B cell (primary cell): ENCODE data around the gene DDX54. TPM values are rescaled to one million over a fixed set of nuclear protein-coding genes. Genes with fewer than 3 reads are reported as not detected.

Source experiments
- ATAC-seq: fragments of 200-7000 bp; cut with Tn5 transposase; one replicate; pipeline ENCODE4 v1.10.0; 2021; ENCODE audit warnings: low read depth, mild to moderate bottlenecking, moderate number of reproducible peaks, moderate library complexity
- CTCF ChIA-PET: fragments of 350-600 bp; sonication (Branson Sonifier 250); formaldehyde crosslinking; loops from one replicate; lab custom pipeline; 2021; ENCODE audit warnings: antibody characterized with exemption, inconsistent platforms; lab: Charles Lee
- POLR2A ChIA-PET: fragments of 350-600 bp; sonication (Branson Sonifier 250); formaldehyde crosslinking; loops from one replicate; lab custom pipeline; 2021; ENCODE audit warnings: antibody characterized with exemption; lab: Charles Lee
- DNase-seq: peaks from one replicate; pipeline ENCODE4 v3.0.0; 2013
- H2AFZ ChIP-seq: 2 replicates; pipeline ENCODE4 v1.6.1; 2012; ENCODE audit warnings: mild to moderate bottlenecking, low read depth, low read length; ENCODE audit not compliant: insufficient read depth, poor library complexity, severe bottlenecking
- H3K27ac ChIP-seq, 2 donors: 1 replicate in 1 of 2; 2 replicates in 1 of 2; pipeline ENCODE4 v1.5.1; 2012 to 2013; ENCODE audit warnings: low read length in 2 of 2, mild to moderate bottlenecking in 2 of 2, moderate library complexity in 1 of 2
- H3K27me3 ChIP-seq, 4 experiments: fragments of 200-600 bp in 1 of 4; sonication (generic) in 1 of 4; replicated peaks in 1 of 4; 1 replicate in 2 of 4; 2 replicates in 2 of 4; pipeline versions ENCODE4 v1.6.1 to v1.7.0; 2013 to 2016; ENCODE audit warnings: low read length in 3 of 4, mild to moderate bottlenecking in 2 of 4, mixed read lengths in 1 of 4, moderate library complexity in 1 of 4; ENCODE audit not compliant: insufficient read depth in 4 of 4, control insufficient read depth in 3 of 4; ENCODE audit errors: control extremely low read depth in 1 of 4
- H3K36me3 ChIP-seq, 2 experiments: replicated peaks in 1 of 2; 1 replicate in 1 of 2; 2 replicates in 1 of 2; pipeline versions ENCODE4 v1.6.1 to v1.7.1; 2013; ENCODE audit warnings: low read length in 1 of 2; ENCODE audit not compliant: insufficient read depth in 2 of 2, control insufficient read depth in 1 of 2; ENCODE audit errors: control extremely low read depth in 1 of 2, extremely low read depth in 1 of 2
- H3K4me1 ChIP-seq, 2 donors: fragments of 200-600 bp in 1 of 2; sonication (generic) in 1 of 2; 1 replicate in 1 of 2; 2 replicates in 1 of 2; pipeline versions ENCODE4 v1.5.1 to v1.6.1; 2013 to 2017; ENCODE audit warnings: low read length in 2 of 2; ENCODE audit not compliant: control insufficient read depth in 2 of 2, insufficient read depth in 2 of 2
- H3K4me2 ChIP-seq: replicated peaks from 2 replicates; pipeline ENCODE3; 2012; ENCODE audit warnings: mild to moderate bottlenecking, low read depth, low read length; ENCODE audit not compliant: poor library complexity, severe bottlenecking
- H3K4me3 ChIP-seq, 5 experiments: fragments of 200-600 bp in 1 of 5; sonication (generic) in 1 of 5; 1 replicate in 3 of 5; 2 replicates in 2 of 5; pipeline versions ENCODE4 v1.5.1 to v1.7.0; 2011 to 2016; ENCODE audit warnings: low read length in 4 of 5, mild to moderate bottlenecking in 4 of 5, low read depth in 2 of 5, control low read depth in 1 of 5, moderate library complexity in 1 of 5; ENCODE audit not compliant: insufficient read depth in 1 of 5; ENCODE audit errors: control extremely low read depth in 1 of 5, extremely low read depth in 1 of 5
- H3K79me2 ChIP-seq: fragments of 200-600 bp; sonication (generic); one replicate; pipeline ENCODE4 v1.6.0; 2016; ENCODE audit warnings: low read length; ENCODE audit not compliant: control insufficient read depth, insufficient read depth
- H3K9ac ChIP-seq: fragments of 200-600 bp; sonication (generic); 2 replicates; pipeline ENCODE4 v1.6.1; 2017; ENCODE audit warnings: mild to moderate bottlenecking, low read length, moderate library complexity
- H3K9me3 ChIP-seq, 3 donors: one replicate each; pipeline versions ENCODE4 v1.6.1 to v1.7.1; 2013; ENCODE audit warnings: low read length in 2 of 3; ENCODE audit not compliant: control insufficient read depth in 2 of 3, insufficient read depth in 1 of 3; ENCODE audit errors: control extremely low read depth in 1 of 3
- H4K20me1 ChIP-seq: 2 replicates; pipeline ENCODE4 v1.6.0; 2012; ENCODE audit warnings: mild to moderate bottlenecking, low read length; ENCODE audit not compliant: insufficient read depth, control insufficient read depth, poor library complexity, severe bottlenecking
- H3K27ac Mint-ChIP-seq: one replicate; pipeline ENCODE4 v1.8.0; 2021; ENCODE audit warnings: mixed read lengths
- H3K27me3 Mint-ChIP-seq: one replicate; pipeline ENCODE4 v1.8.0; 2021; ENCODE audit warnings: mixed read lengths
- H3K4me1 Mint-ChIP-seq: one replicate; pipeline ENCODE4 v1.8.0; 2021; ENCODE audit warnings: mixed read lengths
- H3K4me3 Mint-ChIP-seq: one replicate; pipeline ENCODE4 v1.8.0; 2021; ENCODE audit warnings: mixed read lengths
- H3K9me3 Mint-ChIP-seq: one replicate; pipeline ENCODE4 v1.8.0; 2022; ENCODE audit warnings: mixed read lengths; ENCODE audit not compliant: insufficient read depth
- EZH2 ChIP-seq: IDR thresholded peaks from 2 replicates; pipeline ENCODE4 v1.6.1; 2012; ENCODE audit warnings: borderline replicate concordance, low read depth, mild to moderate bottlenecking, moderate library complexity, low read length; ENCODE audit not compliant: insufficient read depth, poor library complexity, severe bottlenecking
- WGBS: methylation state at CpG from one replicate; pipeline ENCODE4 v1.1.5; 2013; ENCODE audit warnings: missing lambda C conversion rate; ENCODE audit not compliant: insufficient coverage; 5-methylcytosine and 5-hydroxymethylcytosine counted together
- intact Hi-C: fragments of 100-400 bp; cut with micrococcal nuclease; formaldehyde crosslinking; loops from one replicate; pipeline ENCODE4 v1.10.0; 2022
- polyA plus RNA-seq: library from polyadenylated mRNA; depleted of rRNA; stranded (reverse); fragments of >200 nt; gene quantifications from 2 replicates; pipeline ENCODE4 v1.2.3, GENCODE V29; 2012
- total RNA-seq, 2 donors: library from RNA; stranded (reverse); fragments of 120-200 nt in 1 of 2; gene quantifications; 1 replicate in 1 of 2; 2 replicates in 1 of 2; pipeline versions ENCODE4 v1.2.3 to v1.2.4, GENCODE V29; 2013 to 2022
- TF ChIP-seq, protein P1 (sequence below): fragments of 200-600 bp; IDR thresholded peaks from one replicate; pipeline ENCODE4 v1.8.0; 2022; ENCODE audit warnings: antibody characterized with exemption, mild to moderate bottlenecking

The DDX54 gene
- total and polyA plus RNA-seq, 2 donors (not counting 1 experiment from before 2014, with no cell fraction given) = 55.4 to 101 TPM

DNA sequence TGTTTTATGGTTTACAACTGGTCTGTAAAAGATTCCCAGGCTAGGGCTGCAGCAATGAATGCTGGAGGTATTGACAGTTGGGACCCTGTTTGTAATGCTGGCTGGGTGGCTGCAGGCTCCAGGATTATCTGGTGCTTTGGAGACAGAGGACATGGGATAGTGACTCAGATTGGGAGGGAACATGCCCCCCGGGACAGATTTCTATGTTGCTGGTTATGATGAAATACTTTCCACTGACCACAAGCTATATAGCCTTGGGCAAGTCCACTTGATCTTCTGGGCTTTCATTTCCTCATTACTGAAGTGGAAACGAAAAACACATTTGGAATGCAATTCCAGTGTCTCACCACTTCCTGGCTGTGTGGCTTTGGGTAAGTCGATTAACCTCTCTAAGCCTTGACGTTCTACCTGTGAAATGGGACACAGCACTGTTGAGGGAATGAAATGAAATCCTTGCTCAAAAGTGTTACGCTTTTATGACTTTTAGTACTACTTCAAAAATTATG lies 29.7 kb upstream of the DDX54 start:
- Histone ChIP-seq H3K9me3 (no peaks in the 10 kb centered on the region), H3K79me2 (peaks cover 1% of the 10 kb centered on the region), H3K27ac (no peak overlapping the region), H3K4me3 (no peak overlapping the region), H3K4me1 (peaks cover 24 to 32% of the 10 kb centered on the region in 2 donors), H2AFZ (no peak overlapping the region), H3K9ac (no peak overlapping the region), H3K36me3 (no peaks in the 10 kb centered on the region), H3K27me3 (no peaks in the 10 kb centered on the region), H4K20me1 (no peaks in the 10 kb centered on the region), H3K4me2 (no peak overlapping the region)
- Mint-ChIP-seq H3K4me1 (peaks cover 37% of the 10 kb centered on the region), H3K27ac (no peak overlapping the region), H3K4me3 (no peak overlapping the region), H3K9me3 (no peaks in the 10 kb centered on the region), H3K27me3 (no peaks in the 10 kb centered on the region)
- WGBS = 13% methylated on average over 2 of the region's 5 CpGs
- no peak for TF ChIP-seq EZH2
- TF ChIP-seq, protein P1, sequence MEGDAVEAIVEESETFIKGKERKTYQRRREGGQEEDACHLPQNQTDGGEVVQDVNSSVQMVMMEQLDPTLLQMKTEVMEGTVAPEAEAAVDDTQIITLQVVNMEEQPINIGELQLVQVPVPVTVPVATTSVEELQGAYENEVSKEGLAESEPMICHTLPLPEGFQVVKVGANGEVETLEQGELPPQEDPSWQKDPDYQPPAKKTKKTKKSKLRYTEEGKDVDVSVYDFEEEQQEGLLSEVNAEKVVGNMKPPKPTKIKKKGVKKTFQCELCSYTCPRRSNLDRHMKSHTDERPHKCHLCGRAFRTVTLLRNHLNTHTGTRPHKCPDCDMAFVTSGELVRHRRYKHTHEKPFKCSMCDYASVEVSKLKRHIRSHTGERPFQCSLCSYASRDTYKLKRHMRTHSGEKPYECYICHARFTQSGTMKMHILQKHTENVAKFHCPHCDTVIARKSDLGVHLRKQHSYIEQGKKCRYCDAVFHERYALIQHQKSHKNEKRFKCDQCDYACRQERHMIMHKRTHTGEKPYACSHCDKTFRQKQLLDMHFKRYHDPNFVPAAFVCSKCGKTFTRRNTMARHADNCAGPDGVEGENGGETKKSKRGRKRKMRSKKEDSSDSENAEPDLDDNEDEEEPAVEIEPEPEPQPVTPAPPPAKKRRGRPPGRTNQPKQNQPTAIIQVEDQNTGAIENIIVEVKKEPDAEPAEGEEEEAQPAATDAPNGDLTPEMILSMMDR = no peak
- POLR2A ChIA-PET = no interaction called here
- CTCF ChIA-PET = no interaction called here
- intact Hi-C loops = no loop called here
- ATAC-seq (peak; percentile 24), DNase-seq (peak; percentile 42)

DNA sequence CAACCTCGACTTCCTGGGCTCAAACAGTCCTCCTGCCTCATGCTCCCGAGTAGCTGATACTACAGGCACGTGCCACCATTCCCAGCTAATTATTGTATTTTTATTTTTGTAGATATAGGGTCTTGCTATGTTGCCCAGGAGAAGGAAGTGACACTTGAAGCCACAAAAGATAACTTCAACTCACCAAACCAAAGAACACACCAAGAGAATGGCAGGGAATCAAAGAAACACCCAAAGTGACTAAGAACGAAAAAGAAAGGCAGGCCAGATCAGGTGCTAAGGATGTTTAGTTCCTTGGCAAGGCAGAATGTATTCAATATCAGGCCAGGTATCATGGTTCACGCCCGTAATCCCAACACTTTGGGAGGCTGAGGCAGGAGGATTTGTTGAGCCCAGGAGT lies 25.9 kb upstream of the DDX54 start:
- no peaks in the 10 kb centered on the region for H3K36me3 ChIP-seq
- no peaks in the 10 kb centered on the region for H3K9me3 Mint-ChIP-seq
- 100% methylated on average over 2 of the region's 6 CpGs for WGBS

More for the DNA sequence above, 25.9 kb upstream of the DDX54 start:
- Histone ChIP-seq H3K9ac (no peak overlapping the region), H4K20me1 (no peaks in the 10 kb centered on the region), H3K9me3 (no peaks in the 10 kb centered on the region), H3K4me2 (no peak overlapping the region), H3K4me1 (peaks cover 47 to 53% of the 10 kb centered on the region in 2 donors), H3K27me3 (no peaks in the 10 kb centered on the region), H2AFZ (no peak overlapping the region), H3K27ac (no peak overlapping the region), H3K79me2 (no peaks in the 10 kb centered on the region), H3K4me3 (no peak overlapping the region)
- ATAC-seq (no peak), DNase-seq (no peak)
- Mint-ChIP-seq H3K4me3 (no peak overlapping the region), H3K27ac (peak overlapping the region; percentile 89), H3K27me3 (no peaks in the 10 kb centered on the region), H3K4me1 (peaks cover 61% of the 10 kb centered on the region)
- TF ChIP-seq, protein P1 = no peak
- TF ChIP-seq EZH2 = no peak
- CTCF ChIA-PET = interaction anchor here (0.8 to 1.6 kb wide), 6 partner anchors 8 to 24 kb away, joined by 3 to 11 read pairs (median 3); partner anchors contain the start of gene TPCN1
- POLR2A ChIA-PET = interaction anchor here (2.0 kb wide), 1 partner anchor 10 kb away, joined by 10 read pairs; the partner anchor contains the start of gene TPCN1
- intact Hi-C loops = no loop called here
